Astrocyte of the spinal cord (primary cell): ENCODE results near the gene ARF6.

ENCODE experiments used
- DNase-seq: peaks from one replicate; pipeline ENCODE4 v3.0.0; 2011; ENCODE audit warnings: low read depth, low spot score
- H3K4me3 ChIP-seq: 2 replicates; pipeline ENCODE4 v1.5.1; 2011; ENCODE audit warnings: low read depth, mild to moderate bottlenecking, low read length, moderate library complexity
- CTCF ChIP-seq: IDR thresholded peaks from 2 replicates; pipeline ENCODE4 v1.5.1; 2012; ENCODE audit warnings: low read depth, mild to moderate bottlenecking, low read length, inconsistent platforms
- in situ Hi-C: cut with HindIII; loops from 2 replicates; pipeline ENCODE4 v1.10.0; 2017; ENCODE audit warnings: low sequenced_read_pairs

The ARF6 gene

GRCh38 chr14:49857427-49858003 is 35.4 kb upstream of the ARF6 start:
- DNase-seq, result no peak
- H3K4me3 ChIP-seq, result no peak overlapping the region
- in situ Hi-C loops, result no loop called here
- TF ChIP-seq CTCF, result no peak

GRCh38 chr14:49858383-49858782 is 34.5 kb upstream of the ARF6 start:
- no peak for DNase-seq
- no peak overlapping the region for H3K4me3 ChIP-seq
- in situ Hi-C loops, result no loop called here
- no peak for TF ChIP-seq CTCF

GRCh38 chr14:49860988-49861698 is 31.7 kb upstream of the ARF6 start:
- TF ChIP-seq CTCF, result no peak
- DNase-seq, result no peak
- peak overlapping the region; percentile 59 for H3K4me3 ChIP-seq
- in situ Hi-C loops, result no loop called here

DNA sequence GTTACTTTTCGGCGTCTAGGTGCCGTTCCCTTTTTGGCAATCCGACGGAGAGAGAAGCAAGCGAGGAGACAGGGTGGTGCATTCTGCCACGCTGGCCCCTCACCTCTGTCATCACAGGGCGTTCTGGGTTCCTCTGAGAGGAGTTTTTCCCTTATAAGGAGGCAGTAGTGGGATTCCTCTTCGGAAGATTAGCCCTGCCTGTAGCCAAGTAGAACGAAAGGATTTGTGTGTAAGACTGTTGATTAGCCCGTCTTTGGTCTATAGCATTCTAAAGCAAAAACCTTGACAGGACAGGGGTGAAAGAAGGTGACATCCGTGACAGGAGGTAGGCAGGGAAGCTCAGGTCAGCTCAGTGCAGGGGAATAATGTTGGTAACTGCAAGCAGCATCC is 31.2 kb upstream of the ARF6 start:
- TF ChIP-seq CTCF, result no peak
- in situ Hi-C loops, result no loop called here
- peak overlapping the region; percentile 59 for H3K4me3 ChIP-seq
- DNase-seq, result peak; percentile 90

- DNase-seq, result peak; percentile 93
- peak overlapping the region; percentile 59 for H3K4me3 ChIP-seq
- TF ChIP-seq CTCF, result peak; percentile 100
- in situ Hi-C loops, result no loop called here
Observed at GRCh38 chr14:49862089-49862673, 30.7 kb upstream of the ARF6 start.

DNA sequence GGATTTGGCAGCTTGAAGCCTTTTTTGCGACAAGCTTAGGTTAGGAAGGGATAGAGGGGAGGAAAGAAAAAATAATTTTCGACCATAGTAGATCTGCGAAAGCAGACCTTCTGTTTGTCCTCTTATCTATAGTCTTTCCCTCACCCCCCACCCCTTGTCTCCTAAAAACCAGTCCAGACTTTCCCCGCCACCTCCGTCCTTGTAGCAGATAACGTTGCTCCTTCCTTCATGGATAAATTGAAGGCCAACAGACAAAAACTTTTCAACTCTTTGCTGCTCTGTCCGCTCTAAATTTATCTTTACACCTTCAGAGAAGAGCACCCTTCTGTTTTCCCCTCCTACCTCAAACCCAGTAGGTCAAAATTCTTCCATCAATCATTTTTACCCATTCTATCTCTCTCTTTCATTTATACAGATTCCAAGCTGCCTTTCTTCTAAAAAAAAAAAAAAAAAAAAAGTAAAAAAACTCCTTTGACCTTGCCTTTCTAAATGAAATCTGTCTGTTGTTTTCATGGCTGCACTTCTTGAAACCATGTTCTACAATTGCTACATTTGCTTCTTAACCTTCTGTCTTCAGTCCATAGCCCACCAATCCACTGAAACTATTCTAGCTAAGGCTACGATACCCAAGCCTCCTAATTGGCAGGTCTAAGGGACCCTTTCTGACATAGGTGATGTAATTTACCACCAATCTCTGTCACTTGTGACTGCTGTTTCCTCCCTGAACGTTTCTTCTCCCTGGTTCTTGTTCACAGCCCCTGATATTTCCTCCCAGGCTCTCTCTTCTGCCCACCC is 29.2 kb upstream of the ARF6 start:
- DNase-seq, result peak; percentile 12
- in situ Hi-C loops, result no loop called here
- no peak for TF ChIP-seq CTCF
- H3K4me3 ChIP-seq, result peak overlapping the region; percentile 75
